GM18507 (cell line): ENCODE data around the gene KCNIP3.
"Not testable (repeated sequence)": the region's sequence is repeated elsewhere in the genome, so short reads cannot be mapped to it uniquely, and the experiment has no call there.

ENCODE experiments used
- DNase-seq: peaks from one replicate; pipeline ENCODE4 v3.0.0; 2011; ENCODE audit warnings: low read depth; ENCODE audit not compliant: insufficient read length; ENCODE audit errors: extremely low spot score
- FAIRE-seq: peaks from 2 replicates; lab custom pipeline; 2011; peaks lifted over from hg19 to GRCh38; lab: Jason Lieb, UNC

The KCNIP3 gene

GRCh38 chr2:95433373-95433772, 136.2 kb downstream of the KCNIP3 start:
- not testable (repeated sequence) for FAIRE-seq

GRCh38 chr2:95433973-95434372, 136.8 kb downstream of the KCNIP3 start:
- FAIRE-seq, DNase-seq: not testable (repeated sequence)

More at GRCh38 chr2:95433373-95433772, 136.2 kb downstream of the KCNIP3 start:
- not testable (repeated sequence) for DNase-seq

- DNase-seq, FAIRE-seq: not testable (repeated sequence)
Measured at GRCh38 chr2:95434507-95435076, 137.4 kb downstream of the KCNIP3 start.

- FAIRE-seq, DNase-seq: not testable (repeated sequence)
Measured at GRCh38 chr2:95435162-95435871, 138.2 kb downstream of the KCNIP3 start.
